GM19193 (cell line): Measurements from ENCODE around the gene SLX4.

Experiments used
- POLR2A ChIP-seq: IDR thresholded peaks from 4 replicates; pipeline ENCODE4 v1.6.1; 2011; ENCODE audit not compliant: insufficient read depth, insufficient read length; ENCODE audit errors: extremely low read depth

The SLX4 gene

GRCh38 chr16:3623642-3624041 is 12.2 kb upstream of the SLX4 start:
- no peak for TF ChIP-seq POLR2A

- TF ChIP-seq POLR2A, result no peak
Measured at GRCh38 chr16:3618769-3619141, 7.3 kb upstream of the SLX4 start.

- no peak for TF ChIP-seq POLR2A
Measured at GRCh38 chr16:3612510-3613466, 1.4 kb upstream of the SLX4 start.

- no peak for TF ChIP-seq POLR2A
Measured at GRCh38 chr16:3610698-3611145, 684 bp downstream of the SLX4 start.

- no peak for TF ChIP-seq POLR2A
Measured at GRCh38 chr16:3609895-3610697, 1.3 kb downstream of the SLX4 start.

GRCh38 chr16:3608069-3608468 is 3.3 kb downstream of the SLX4 start:
- TF ChIP-seq POLR2A, result no peak

GRCh38 chr16:3607634-3608033 is 3.8 kb downstream of the SLX4 start:
- TF ChIP-seq POLR2A, result no peak

- no peak for TF ChIP-seq POLR2A
Measured at GRCh38 chr16:3607161-3607560, 4.2 kb downstream of the SLX4 start.

- no peak for TF ChIP-seq POLR2A
Measured at GRCh38 chr16:3606441-3606840, 5.0 kb downstream of the SLX4 start.

- no peak for TF ChIP-seq POLR2A
Measured at GRCh38 chr16:3602320-3602653, 9.1 kb downstream of the SLX4 start.

GRCh38 chr16:3601614-3602319 is 9.6 kb downstream of the SLX4 start:
- no peak for TF ChIP-seq POLR2A

GRCh38 chr16:3599922-3600321 is 11.5 kb downstream of the SLX4 start:
- TF ChIP-seq POLR2A, result no peak

GRCh38 chr16:3599121-3599520 is 12.3 kb downstream of the SLX4 start:
- no peak for TF ChIP-seq POLR2A

- no peak for TF ChIP-seq POLR2A
Measured at GRCh38 chr16:3598236-3598635, 13.2 kb downstream of the SLX4 start.

GRCh38 chr16:3597676-3598075 is 13.7 kb downstream of the SLX4 start:
- no peak for TF ChIP-seq POLR2A
